Measurements from ENCODE around the gene SOX13. TPM values are rescaled to one million over a fixed set of nuclear protein-coding genes. Genes with fewer than 3 reads are reported as not detected.

The SOX13 gene
- total RNA-seq, 1 experiment from 2014 or later = 21.8 TPM

DNA sequence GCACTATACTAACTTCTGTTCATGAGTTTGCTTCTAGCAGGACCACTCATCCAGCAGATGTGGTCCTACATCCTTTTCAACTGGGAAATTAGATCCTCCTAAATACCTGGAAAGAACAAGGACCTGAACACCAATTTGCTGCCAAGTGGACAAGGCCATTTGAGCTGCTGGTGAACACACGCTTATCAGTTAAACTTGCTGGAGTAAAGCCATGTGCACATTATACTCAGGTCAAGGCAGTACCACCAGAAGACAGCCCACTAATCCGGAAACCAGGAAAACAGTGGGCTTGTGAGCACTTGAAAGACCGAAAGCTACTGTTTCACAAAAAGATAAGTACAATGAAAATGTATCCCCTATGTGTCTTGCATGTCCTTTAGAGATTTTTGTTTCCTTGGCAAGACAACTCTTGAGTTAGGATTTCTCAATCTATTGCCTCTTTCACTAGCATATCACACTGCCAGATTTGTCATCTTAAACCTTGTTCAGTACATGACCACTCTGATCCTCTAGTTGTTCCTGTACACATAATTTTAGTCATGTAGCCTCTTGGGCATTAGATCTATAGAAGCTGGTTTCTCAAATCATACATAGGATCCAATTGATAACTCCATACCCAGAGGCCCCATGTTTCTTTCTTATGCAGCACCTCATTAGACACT is 97.7 kb downstream of the SOX13 start:
- Mint-ChIP-seq H3K36me3 (ENCODE audit: insufficient read depth, unreplicated experiment) (peaks cover 8% of the 10 kb centered on the region), H3K4me3 (ENCODE audit: low read depth, unreplicated experiment) (no peak overlapping the region), H3K27me3 (ENCODE audit: unreplicated experiment) (no peaks in the 10 kb centered on the region), H3K27ac (ENCODE audit: unreplicated experiment) (peak overlapping the region; percentile 21), H3K9me3 (ENCODE audit: low read depth, unreplicated experiment) (peaks cover 3% of the 10 kb centered on the region), H3K4me1 (ENCODE audit: low read depth, unreplicated experiment) (no peaks in the 10 kb centered on the region)
- no peak for DNase-seq
- intact Hi-C loops (cut with micrococcal nuclease; ENCODE audit: unreplicated experiment) = no loop called here
- TF ChIP-seq, protein P1, sequence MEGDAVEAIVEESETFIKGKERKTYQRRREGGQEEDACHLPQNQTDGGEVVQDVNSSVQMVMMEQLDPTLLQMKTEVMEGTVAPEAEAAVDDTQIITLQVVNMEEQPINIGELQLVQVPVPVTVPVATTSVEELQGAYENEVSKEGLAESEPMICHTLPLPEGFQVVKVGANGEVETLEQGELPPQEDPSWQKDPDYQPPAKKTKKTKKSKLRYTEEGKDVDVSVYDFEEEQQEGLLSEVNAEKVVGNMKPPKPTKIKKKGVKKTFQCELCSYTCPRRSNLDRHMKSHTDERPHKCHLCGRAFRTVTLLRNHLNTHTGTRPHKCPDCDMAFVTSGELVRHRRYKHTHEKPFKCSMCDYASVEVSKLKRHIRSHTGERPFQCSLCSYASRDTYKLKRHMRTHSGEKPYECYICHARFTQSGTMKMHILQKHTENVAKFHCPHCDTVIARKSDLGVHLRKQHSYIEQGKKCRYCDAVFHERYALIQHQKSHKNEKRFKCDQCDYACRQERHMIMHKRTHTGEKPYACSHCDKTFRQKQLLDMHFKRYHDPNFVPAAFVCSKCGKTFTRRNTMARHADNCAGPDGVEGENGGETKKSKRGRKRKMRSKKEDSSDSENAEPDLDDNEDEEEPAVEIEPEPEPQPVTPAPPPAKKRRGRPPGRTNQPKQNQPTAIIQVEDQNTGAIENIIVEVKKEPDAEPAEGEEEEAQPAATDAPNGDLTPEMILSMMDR (IDR thresholded peaks at IDR 0.05; ENCODE audit: unreplicated experiment) = no peak
- BruUV-seq (replicated peaks) = no TSS peak
- CTCF ChIA-PET = interaction anchor here (3.0 kb wide), 1 partner anchor 28 kb away, joined by 12 read pairs; no protein-coding TSS in a partner anchor

DNA sequence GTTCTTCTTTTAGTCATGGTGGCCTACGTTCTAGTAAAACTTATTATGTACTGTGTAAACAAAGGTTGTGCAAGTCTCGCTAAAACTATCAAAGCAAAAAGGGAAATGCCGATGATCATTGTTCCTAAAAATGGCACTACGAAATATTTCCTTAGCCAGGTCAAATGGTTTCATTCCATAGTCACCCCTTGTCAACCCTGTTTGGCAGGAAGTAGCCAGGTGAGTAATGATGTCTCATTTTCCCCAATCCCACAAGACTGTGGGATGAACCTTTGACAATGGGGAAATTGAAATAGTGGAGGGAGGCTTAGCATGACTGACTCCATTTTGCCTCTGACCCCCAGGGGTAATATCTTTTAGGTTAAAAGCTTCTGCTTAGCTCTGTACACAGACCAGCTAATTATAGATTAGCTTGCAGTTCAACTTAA is 98.8 kb downstream of the SOX13 start:
- TF ChIP-seq, protein P1 (IDR thresholded peaks at IDR 0.05; ENCODE audit: unreplicated experiment) = no peak
- H3K4me3 Mint-ChIP-seq (ENCODE audit: low read depth, unreplicated experiment) = peak overlapping the region; percentile 45
- H3K36me3 Mint-ChIP-seq (ENCODE audit: insufficient read depth, unreplicated experiment) = peaks cover 8% of the 10 kb centered on the region
- H3K27me3 Mint-ChIP-seq (ENCODE audit: unreplicated experiment) = no peaks in the 10 kb centered on the region
- CTCF ChIA-PET = interaction anchor here (1.3 to 3.0 kb wide), 2 partner anchors 17 to 27 kb away, joined by 3 to 12 read pairs; no protein-coding TSS in a partner anchor
- intact Hi-C loops (cut with micrococcal nuclease; ENCODE audit: unreplicated experiment) = no loop called here
- peaks cover 3% of the 10 kb centered on the region for H3K9me3 Mint-ChIP-seq (ENCODE audit: low read depth, unreplicated experiment)
- peak overlapping the region; percentile 84 for H3K27ac Mint-ChIP-seq (ENCODE audit: unreplicated experiment)
- no peaks in the 10 kb centered on the region for H3K4me1 Mint-ChIP-seq (ENCODE audit: low read depth, unreplicated experiment)
- peak; percentile 73 for DNase-seq
- no TSS peak for BruUV-seq (replicated peaks)

DNA sequence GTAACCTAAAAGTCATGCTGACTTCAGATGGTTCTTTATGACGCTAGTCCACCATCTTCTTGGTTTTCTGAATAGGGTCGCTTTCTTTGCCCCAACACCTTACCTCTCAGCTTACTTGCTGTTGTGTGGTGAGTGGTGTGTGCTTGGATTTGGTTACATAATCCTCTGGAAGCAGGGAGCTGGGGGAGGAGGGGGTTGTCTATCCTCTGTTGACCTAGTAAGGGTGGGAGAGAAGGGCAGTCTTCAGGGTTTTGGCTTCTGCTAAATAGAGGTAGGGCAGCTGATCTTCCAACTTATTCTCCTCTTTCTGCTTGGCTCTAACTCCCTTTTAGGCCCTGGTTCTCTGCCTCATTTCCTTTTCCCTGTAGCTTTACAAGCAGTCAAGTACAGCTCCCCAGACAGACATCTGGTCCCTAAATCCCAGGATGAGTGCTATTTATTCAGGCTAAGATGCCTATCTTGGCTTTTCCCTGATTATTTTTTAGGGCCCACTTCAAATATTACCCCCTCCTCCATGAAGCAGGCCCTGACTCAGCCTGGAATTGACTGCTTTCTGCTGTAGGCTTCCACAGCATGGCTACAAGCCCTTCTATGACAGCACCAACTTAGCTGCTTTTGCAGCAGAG is 99.6 kb downstream of the SOX13 start:
- TF ChIP-seq, protein P1 (IDR thresholded peaks at IDR 0.05; ENCODE audit: unreplicated experiment) = no peak
- H3K4me1 Mint-ChIP-seq (ENCODE audit: low read depth, unreplicated experiment) = no peaks in the 10 kb centered on the region
- intact Hi-C loops (cut with micrococcal nuclease; ENCODE audit: unreplicated experiment) = no loop called here
- CTCF ChIA-PET = interaction anchor here (1.3 to 3.0 kb wide), 2 partner anchors 16 to 26 kb away, joined by 3 to 12 read pairs; no protein-coding TSS in a partner anchor
- H3K27me3 Mint-ChIP-seq (ENCODE audit: unreplicated experiment) = no peaks in the 10 kb centered on the region
- H3K36me3 Mint-ChIP-seq (ENCODE audit: insufficient read depth, unreplicated experiment) = peaks cover 8% of the 10 kb centered on the region
- H3K27ac Mint-ChIP-seq (ENCODE audit: unreplicated experiment) = peak overlapping the region; percentile 84
- no peak overlapping the region for H3K4me3 Mint-ChIP-seq (ENCODE audit: low read depth, unreplicated experiment)
- no TSS peak for BruUV-seq (replicated peaks)
- DNase-seq = no peak
- peaks cover under 1% of the 10 kb centered on the region for H3K9me3 Mint-ChIP-seq (ENCODE audit: low read depth, unreplicated experiment)

DNA sequence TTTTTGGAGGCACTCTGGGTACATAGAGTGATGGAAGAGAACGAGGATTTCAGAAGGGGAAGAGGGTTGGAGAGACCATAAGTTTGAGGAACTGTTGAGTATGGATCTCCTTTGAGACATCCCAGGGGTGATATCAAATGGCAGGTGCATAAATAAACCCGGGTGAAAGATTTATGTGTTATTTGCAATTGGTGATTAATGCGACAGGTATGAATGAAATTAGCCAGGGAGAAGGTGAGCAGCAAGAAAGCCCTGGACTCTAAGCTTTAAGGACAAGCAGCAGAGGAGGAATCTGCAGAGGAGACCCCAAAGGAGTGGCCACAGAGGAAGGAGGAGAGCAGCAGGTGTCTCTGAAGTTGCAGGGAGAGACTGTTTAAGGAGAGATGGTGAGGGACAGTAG is 102.0 kb downstream of the SOX13 start:
- peaks cover 8% of the 10 kb centered on the region for H3K36me3 Mint-ChIP-seq (ENCODE audit: insufficient read depth, unreplicated experiment)
- H3K9me3 Mint-ChIP-seq (ENCODE audit: low read depth, unreplicated experiment) = no peaks in the 10 kb centered on the region
- BruUV-seq (replicated peaks) = no TSS peak
- TF ChIP-seq, protein P1 (IDR thresholded peaks at IDR 0.05; ENCODE audit: unreplicated experiment) = no peak
- no peak overlapping the region for H3K27ac Mint-ChIP-seq (ENCODE audit: unreplicated experiment)
- CTCF ChIA-PET = interaction anchor here (0.5 to 1.7 kb wide), 6 partner anchors 13 to 656 kb away, joined by 3 to 11 read pairs (median 4); no protein-coding TSS in a partner anchor
- no peak for DNase-seq
- H3K4me3 Mint-ChIP-seq (ENCODE audit: low read depth, unreplicated experiment) = no peak overlapping the region
- intact Hi-C loops (cut with micrococcal nuclease; ENCODE audit: unreplicated experiment) = no loop called here
- no peaks in the 10 kb centered on the region for H3K4me1 Mint-ChIP-seq (ENCODE audit: low read depth, unreplicated experiment)
- no peaks in the 10 kb centered on the region for H3K27me3 Mint-ChIP-seq (ENCODE audit: unreplicated experiment)

Measured in Calu3 (cell line).